Measurements from ENCODE around the gene MCM3AP.

DNA sequence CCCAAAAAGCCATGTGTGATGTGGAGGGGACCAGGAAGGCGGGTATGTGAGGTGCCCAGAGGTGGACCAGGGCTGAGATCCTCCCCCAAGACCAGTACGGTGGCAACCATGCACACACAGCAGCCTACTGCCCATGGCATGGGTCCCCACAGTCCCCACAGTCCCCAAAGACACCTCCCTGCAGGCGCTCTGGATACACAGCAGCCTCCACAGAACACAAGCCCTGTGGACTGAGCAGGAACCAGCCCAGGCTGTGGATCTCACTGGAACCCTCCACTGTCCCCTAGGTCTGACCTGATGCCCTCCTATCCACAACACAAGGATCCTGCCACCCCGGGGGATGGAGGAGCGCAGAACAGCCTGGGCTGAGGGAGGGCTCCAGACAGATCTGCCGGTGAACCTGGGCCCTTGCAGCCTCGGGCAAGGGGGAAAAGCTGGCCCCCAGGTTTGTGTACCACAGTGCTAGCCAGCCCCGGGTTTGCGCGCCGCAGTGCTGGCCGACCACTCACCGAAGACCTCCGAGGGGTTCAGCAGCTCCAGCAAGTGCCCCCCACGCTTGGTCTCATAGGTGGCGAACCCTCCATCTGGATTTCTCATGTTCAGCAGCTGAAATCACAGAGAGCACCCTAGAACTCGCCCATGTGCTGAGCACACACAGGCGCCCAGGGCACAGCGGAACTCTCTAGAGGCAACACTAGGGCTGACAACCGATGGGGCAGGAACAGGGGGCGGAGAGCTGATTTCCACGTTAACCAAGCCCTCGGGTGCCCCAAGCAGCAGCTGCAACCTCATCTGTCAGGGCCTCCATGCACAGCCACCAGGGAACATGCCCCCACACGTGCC, 79.0 kb downstream of the MCM3AP start:
- TF ChIP-seq, protein P1, sequence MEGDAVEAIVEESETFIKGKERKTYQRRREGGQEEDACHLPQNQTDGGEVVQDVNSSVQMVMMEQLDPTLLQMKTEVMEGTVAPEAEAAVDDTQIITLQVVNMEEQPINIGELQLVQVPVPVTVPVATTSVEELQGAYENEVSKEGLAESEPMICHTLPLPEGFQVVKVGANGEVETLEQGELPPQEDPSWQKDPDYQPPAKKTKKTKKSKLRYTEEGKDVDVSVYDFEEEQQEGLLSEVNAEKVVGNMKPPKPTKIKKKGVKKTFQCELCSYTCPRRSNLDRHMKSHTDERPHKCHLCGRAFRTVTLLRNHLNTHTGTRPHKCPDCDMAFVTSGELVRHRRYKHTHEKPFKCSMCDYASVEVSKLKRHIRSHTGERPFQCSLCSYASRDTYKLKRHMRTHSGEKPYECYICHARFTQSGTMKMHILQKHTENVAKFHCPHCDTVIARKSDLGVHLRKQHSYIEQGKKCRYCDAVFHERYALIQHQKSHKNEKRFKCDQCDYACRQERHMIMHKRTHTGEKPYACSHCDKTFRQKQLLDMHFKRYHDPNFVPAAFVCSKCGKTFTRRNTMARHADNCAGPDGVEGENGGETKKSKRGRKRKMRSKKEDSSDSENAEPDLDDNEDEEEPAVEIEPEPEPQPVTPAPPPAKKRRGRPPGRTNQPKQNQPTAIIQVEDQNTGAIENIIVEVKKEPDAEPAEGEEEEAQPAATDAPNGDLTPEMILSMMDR (conservative IDR thresholded peaks at IDR 0.05; ENCODE audit: low read depth, low read length), result no peak
- TF ChIP-seq EZH2 (IDR thresholded peaks at IDR 0.05; ENCODE audit: low read length, unreplicated experiment), result no peak
